ENCODE data around the gene IL13RA1.
"Not testable (repeated sequence)": the region's sequence is repeated elsewhere in the genome, so short reads cannot be mapped to it uniquely, and the experiment has no call there.

IL13RA1 gene

DNA sequence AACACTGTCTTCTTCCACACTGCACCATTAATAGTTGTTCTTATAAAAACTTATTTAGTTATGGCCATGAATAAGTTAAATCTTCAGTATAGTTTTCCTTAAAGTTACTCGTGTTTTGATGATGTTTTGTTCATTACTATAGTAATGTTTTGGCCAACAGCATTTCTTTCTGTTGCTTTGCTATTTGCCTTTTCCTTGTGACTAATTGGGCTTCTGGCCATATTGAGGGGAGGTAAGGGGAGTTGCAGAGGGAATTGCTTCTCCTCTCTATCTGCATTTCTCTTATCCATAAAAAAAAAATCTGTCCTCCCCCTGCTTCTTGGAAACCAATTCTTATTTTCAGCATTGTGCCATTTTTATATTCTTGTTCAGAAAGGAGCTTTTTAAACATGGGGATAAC, 53.5 kb downstream of the IL13RA1 start:
- no peak for DNase-seq

DNA sequence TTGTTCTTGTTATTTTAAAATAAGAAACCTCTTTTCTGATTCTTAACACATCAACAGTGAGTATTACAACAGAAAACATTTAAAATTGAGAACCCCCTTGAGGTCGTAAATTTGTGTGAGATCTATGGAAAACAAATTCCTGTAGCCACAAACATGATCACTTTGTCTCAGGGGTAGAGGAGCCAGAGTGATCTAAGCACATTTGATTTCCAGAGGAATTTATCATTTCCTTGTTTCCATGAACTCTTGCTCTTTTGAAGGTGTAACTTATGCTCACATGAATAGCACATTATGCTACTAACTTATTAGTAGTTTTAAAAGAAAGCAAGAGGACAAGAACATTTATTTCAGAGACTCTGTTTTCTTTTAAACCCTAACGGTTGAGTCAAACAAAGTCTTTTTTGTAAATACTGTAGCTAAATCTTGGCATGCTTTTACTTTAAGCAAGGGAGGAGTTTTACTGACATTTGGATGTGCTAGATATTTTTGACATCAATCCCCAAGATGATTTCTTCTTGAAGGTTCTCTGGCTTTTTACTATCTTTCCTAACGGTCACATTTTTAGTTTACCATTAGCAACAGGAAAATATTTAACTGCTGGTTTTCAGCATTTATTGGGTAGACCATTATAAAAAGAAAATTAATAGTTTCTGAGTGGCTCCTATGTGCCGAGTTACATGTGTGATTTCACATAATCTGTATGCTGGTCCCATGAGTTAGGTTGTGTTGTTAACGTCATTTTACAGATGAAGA, 68.3 kb downstream of the IL13RA1 start:
- DNase-seq, result no peak

DNA sequence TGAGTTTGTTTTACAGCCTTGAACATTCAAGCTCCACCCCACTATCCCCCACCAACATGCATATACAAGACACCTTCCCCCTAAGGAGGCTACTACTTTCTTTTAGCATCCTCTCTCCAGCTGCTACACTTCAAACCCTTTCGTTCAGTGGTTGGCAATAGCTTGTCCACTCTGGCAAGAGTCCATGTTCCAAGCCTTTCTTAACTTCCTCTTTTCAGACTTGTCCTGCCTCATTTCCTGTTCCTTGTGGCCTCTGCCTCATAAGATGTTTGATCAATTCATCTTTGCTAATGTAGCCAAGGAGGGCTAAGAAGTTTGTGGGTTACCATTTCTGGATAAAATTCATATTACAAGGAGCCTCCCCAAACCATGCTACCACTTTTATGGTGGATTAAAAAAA, 75.5 kb downstream of the IL13RA1 start:
- peak; percentile 45 to 48 for DNase-seq

DNA sequence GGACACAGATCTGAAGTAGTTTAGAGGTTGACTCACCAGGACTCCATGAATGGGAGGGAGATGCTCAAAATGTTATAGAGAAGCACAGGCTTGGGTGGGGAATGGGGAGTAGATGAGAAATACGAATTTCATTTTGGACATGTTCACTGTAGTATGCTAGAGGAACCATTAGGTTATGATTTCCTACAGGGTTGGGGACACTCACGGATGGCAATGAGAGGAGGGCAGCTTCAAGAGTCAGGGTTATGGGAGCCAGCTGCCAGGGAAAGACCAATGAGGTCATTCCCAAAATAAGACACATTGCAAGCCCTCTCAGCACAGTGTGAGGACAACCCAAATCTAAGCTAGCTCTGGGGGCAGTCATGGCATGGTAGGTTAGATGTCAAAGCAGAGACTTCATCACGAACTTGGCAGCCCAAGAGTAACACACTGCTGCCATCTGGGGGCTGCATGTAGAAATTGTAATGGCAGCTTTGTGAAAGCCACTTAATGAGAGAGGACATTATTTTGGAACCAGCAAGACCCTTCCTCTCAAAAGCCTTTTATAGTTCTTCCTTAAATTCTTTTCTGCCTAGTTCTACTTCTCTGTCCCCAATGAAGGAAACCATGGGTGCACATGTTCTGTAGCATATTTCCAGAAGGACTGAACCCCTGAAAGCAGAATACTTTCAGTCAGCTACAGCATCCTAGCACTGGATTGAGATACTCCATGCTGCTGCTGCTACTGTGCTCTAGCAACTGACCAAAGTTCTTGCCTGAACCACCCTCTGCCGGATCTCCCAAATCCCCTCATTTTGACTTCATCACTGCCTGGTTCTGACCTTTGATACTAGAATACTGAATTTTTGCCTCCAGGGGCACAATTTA, 80.0 kb downstream of the IL13RA1 start:
- DNase-seq, result peak; percentile 30 to 48

DNA sequence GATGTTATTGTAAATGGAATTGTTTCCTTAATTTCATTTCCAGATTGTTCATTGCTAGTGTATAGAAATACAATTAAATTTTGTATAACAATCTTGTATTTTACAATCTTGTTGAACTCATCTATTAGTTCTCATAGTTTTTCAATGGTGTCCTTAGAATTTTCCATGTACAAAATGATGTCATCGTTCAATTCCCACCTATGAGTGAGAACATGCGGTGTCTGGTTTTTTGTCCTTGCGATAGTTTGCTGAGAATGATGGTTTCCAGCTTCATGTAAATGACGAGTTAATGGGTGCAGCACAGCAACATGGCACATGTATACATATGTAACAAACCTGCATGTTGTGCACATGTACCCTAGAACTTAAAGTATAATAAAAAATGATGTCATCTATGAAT, 89.9 kb downstream of the IL13RA1 start:
- not testable (repeated sequence) for DNase-seq

DNA sequence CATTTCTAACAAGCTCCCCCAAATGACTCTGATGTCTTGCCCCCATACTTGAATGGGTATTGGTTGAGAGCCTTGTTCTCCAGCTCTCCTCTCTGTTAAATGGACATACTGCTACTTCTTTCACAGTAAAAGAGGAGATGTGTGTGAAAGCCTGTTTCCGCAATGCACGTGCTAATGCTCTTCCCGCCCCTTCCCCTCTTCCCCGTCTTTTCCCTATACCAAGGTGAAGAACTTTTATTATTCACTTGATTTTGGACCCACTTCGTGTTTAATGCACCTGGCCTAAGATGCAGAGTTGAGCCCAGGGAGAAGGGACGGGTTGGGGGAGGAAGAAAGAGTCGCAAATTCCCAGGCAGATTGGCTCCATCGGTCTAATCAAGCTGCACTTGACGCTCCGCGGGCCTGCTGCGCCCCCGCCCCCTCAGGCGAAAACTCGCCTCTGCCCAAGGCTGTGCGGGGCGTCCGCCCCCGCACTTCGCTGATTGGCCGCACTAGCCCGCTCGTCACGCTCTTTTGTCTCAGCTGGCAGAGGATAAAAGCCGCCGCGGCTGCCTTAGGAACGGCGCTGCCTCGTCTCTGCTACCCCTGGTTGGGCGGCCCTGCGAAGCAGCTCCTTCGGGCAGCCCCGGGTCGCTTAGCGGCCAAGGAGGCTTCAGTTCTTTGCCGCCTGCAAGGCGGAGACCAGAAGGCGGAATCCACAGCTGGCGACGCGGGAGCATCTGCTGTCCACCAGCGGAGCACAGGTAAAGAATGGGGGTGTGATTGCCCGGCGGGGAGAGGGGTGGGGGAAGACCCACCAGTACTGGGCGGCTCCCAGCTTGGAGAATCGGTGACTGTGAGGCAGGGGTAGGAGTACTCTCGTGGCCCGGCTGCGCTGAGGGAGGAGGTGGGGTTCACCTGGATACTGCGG, 96.1 kb downstream of the IL13RA1 start, which contains the start of gene ZCCHC12:
Gene ZCCHC12, plus strand, starts transcription at position 562 of the 910 bp plus-strand sequence. CDS start 1,421 bp downstream, outside the sequence.
- DNase-seq, result no peak

DNA sequence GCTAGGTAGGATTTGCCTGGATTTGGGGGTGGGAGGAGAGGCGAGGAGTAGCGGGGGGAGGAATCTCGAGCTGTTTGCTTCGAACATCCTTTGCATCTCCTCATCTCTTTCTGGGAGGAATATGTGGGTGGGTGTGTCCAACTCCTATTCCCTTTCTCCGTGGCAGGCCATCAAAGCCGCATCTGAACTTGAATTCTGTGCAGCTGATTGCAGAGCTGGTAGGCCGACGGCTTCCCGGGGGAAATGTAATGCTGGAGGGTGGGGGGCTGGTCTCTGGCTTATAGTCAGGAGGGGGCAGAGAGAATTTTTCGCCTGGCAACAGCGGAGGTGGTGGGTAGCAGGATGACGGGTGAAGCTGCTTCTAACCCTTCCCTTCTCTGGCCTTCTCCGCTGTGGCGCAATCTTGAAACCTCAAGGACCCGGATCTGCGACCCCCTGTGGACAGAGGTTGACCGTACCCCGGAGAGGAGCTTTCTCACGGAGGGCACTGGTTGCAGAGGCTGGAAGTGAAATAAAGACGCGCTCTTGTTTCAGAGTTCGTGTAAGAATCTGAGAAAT, 96.8 kb downstream of the IL13RA1 start:
- no peak for DNase-seq

DNA sequence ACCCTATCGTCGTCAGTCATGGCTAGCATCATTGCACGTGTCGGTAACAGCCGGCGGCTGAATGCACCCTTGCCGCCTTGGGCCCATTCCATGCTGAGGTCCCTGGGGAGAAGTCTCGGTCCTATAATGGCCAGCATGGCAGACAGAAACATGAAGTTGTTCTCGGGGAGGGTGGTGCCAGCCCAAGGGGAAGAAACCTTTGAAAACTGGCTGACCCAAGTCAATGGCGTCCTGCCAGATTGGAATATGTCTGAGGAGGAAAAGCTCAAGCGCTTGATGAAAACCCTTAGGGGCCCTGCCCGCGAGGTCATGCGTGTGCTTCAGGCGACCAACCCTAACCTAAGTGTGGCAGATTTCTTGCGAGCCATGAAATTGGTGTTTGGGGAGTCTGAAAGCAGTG, 97.8 kb downstream of the IL13RA1 start:
- DNase-seq, result no peak

DNA sequence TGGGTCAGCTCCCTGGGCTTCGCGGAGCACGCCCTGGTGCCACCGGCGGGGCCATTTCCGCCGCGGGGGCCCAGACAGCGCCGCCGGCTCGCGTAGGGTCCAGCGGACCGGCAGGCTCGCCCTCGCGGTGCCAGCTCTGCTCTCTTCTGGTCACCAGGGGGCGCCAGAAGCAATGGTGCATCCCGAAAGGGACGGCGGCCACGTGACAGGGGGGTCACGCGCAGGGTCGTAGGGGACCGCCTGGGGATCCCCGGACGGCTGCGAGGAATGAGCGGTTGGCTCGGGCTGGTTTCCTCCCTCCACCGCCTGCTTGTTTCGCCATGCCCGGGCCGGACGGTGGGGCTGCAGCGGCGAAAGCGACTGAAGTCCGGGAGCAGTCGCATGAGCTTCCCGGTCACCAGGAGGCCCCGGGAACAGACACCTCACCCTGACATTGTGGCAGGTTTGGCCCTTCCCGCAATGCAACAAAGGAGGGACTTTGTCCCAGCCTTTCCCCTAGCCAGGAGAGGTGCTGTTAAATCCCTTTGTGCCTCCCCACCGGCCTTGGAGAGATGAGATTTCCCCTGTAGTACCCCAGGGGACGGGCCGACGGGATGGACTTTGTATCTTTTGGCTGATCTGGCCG, 112.0 kb downstream of the IL13RA1 start:
- peak; percentile 75 to 78 for DNase-seq

All from inflammatory macrophage treated with lipopolysaccharide for 1 hour (primary cell).